Activated naive CD4-positive, alpha-beta T cell treated with anti-CD3 and anti-CD28 coated beads, Interleukin-2, amount 50 U/mL, for 24 hours (primary cell): ENCODE measurements around the gene FMNL2.
A peak's percentile ranks its signal among the peaks of the same experiment; 100 is the strongest.

Experiments used
- H3K27ac Mint-ChIP-seq: one replicate; pipeline ENCODE4 v1.8.0; 2021; ENCODE audit warnings: mild to moderate bottlenecking, mixed read lengths
- H3K27me3 Mint-ChIP-seq: one replicate; pipeline ENCODE4 v1.8.0; 2021; ENCODE audit warnings: mixed read lengths
- H3K36me3 Mint-ChIP-seq: one replicate; pipeline ENCODE4 v1.8.0; 2021; ENCODE audit warnings: mixed read lengths
- H3K4me1 Mint-ChIP-seq: one replicate; pipeline ENCODE4 v1.8.0; 2021; ENCODE audit warnings: mixed read lengths
- H3K4me3 Mint-ChIP-seq: one replicate; pipeline ENCODE4 v1.8.0; 2021; ENCODE audit warnings: mild to moderate bottlenecking, mixed read lengths
- H3K9me3 Mint-ChIP-seq: one replicate; pipeline ENCODE4 v1.8.0; 2021; ENCODE audit warnings: mixed read lengths

The FMNL2 gene

DNA sequence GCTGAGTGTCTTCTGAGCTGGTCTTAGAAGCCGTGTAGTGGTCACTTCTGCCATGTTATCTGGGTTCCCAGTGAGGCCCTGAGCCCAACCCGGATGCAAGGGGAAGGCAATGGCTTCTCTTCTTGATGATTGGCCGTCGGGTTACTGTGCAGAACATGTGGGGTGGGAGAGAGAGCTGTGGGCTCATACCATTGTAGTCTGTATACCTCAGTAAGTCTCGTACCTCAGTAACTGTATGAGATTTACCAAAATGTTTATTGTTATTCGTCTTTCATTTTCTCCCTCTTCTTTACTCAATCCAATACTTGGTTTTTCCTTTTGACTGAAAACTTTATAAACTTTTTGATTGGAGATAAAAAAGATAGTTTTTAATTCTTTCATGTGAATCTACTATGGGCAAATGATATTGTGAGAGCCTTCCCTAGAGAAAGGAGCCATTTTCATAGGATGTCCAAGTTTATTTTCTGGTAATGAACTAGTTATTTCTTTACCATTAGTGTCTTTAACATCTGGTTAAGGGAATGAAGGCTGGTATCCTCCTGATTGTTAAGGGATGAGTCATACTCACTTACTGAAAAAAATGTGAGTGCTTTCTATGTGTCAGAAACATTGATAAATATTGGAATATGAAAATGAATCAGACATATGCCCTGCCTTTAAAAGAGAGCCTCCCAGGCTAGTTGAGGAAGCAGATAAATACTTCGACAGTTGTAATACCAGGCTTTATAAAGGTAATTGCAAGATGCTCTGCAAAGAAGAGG lies 252.4 kb downstream of the FMNL2 start:
- Mint-ChIP-seq H3K27ac (no peak overlapping the region), H3K4me1 (no peaks in the 10 kb centered on the region), H3K4me3 (no peak overlapping the region), H3K36me3 (no peaks in the 10 kb centered on the region), H3K9me3 (no peaks in the 10 kb centered on the region), H3K27me3 (peaks cover 13% of the 10 kb centered on the region)

DNA sequence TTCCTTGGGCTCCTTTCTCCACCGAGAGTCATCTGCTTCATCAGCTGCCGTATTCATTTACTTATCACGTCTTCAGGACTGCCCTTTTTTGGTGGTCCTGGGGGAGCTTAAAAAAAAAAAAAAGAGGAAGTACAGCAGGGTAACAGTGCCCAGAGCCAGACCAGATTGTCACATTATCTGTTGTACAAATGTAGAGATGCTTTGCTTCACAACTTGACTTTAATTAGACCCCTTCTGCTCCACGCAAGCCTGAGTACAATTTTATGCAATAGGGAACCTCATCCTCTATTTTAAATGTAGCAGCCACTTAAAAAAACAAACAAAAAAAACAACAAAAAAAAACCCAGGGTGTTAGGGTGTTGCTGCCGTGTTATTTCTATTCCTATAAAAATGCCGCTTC lies 254.0 kb downstream of the FMNL2 start:
- no peaks in the 10 kb centered on the region for H3K9me3 Mint-ChIP-seq
- H3K27me3 Mint-ChIP-seq, result peaks cover 9% of the 10 kb centered on the region
- peak overlapping the region; percentile 36 for H3K27ac Mint-ChIP-seq
- no peaks in the 10 kb centered on the region for H3K36me3 Mint-ChIP-seq
- peaks cover 4% of the 10 kb centered on the region for H3K4me1 Mint-ChIP-seq
- no peak overlapping the region for H3K4me3 Mint-ChIP-seq

GRCh38 chr2:152594022-152594766 lies 259.2 kb downstream of the FMNL2 start:
- H3K27me3 Mint-ChIP-seq, result peaks cover 2% of the 10 kb centered on the region
- H3K27ac Mint-ChIP-seq, result no peak overlapping the region
- H3K4me1 Mint-ChIP-seq, result peaks cover 9% of the 10 kb centered on the region
- no peak overlapping the region for H3K4me3 Mint-ChIP-seq
- H3K9me3 Mint-ChIP-seq, result no peaks in the 10 kb centered on the region
- H3K36me3 Mint-ChIP-seq, result no peaks in the 10 kb centered on the region

DNA sequence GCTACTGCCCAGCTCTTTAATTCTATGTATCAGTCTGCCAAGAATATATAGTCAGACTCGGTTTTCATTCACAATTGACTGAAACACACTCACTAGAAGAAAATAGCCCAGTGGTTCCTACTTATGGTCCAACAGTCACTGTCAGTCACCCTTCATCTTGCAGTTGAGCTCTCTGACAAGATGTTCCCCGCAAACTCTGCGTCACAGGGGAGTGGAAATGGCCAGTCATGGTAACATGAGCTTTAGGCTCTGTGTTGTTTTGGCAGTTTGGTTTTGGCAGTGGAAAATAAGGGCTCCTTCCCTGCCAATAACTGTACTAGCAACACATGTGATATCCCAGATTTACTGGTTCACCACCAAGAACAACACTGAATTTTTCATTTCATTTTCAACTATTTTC lies 259.8 kb downstream of the FMNL2 start:
- Mint-ChIP-seq H3K4me1 (peaks cover 9% of the 10 kb centered on the region), H3K36me3 (no peaks in the 10 kb centered on the region), H3K4me3 (no peak overlapping the region), H3K27me3 (peaks cover 2% of the 10 kb centered on the region), H3K9me3 (no peaks in the 10 kb centered on the region), H3K27ac (no peak overlapping the region)

DNA sequence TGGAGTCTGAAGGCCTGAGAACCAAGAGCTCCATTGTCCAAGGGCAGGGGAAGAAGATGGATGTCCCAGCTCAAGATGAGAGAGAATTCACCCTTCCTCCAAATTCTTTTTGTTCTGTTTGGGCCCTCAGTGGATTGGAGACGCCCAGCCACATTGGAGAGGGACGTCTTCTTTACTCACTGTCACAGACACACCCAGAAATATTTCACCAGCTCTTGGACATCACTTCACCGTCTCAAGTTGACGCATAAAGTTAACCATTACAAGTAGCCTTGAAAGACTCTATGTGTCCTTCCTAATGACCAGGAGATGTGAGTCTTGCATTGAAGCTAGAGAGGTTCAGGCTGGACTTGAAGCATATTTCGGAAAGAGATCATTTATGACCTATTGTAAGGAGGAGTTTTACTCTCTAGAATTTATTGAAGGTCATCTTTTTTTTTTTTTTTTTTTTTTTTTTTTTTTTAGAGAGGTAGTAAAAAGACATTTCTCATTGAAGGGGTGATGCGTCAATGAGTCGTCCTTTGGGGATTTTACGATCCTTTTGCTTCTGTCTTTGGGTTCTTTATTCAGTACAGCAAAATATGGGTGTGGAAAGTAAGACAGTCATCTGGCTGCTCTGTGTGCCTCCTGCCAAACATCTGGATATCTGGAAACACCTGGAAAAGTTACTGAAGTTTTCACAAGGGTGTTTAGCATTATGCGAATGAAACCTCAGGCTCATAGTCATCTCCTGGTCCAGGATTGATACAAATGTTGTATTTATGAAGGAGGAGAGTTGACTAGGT lies 264.2 kb downstream of the FMNL2 start:
- Mint-ChIP-seq H3K9me3 (no peaks in the 10 kb centered on the region), H3K27me3 (peaks cover 1% of the 10 kb centered on the region), H3K4me1 (peaks cover 4% of the 10 kb centered on the region), H3K27ac (no peak overlapping the region), H3K4me3 (no peak overlapping the region), H3K36me3 (no peaks in the 10 kb centered on the region)

GRCh38 chr2:152600051-152600657 lies 265.2 kb downstream of the FMNL2 start:
- Mint-ChIP-seq H3K27ac (no peak overlapping the region), H3K4me1 (no peaks in the 10 kb centered on the region), H3K4me3 (no peak overlapping the region), H3K36me3 (no peaks in the 10 kb centered on the region), H3K27me3 (peaks cover 1% of the 10 kb centered on the region), H3K9me3 (no peaks in the 10 kb centered on the region)

GRCh38 chr2:152600697-152601096 lies 265.7 kb downstream of the FMNL2 start:
- Mint-ChIP-seq H3K36me3 (no peaks in the 10 kb centered on the region), H3K9me3 (no peaks in the 10 kb centered on the region), H3K27ac (no peak overlapping the region), H3K4me1 (no peaks in the 10 kb centered on the region), H3K4me3 (no peak overlapping the region), H3K27me3 (peaks cover 1% of the 10 kb centered on the region)

DNA sequence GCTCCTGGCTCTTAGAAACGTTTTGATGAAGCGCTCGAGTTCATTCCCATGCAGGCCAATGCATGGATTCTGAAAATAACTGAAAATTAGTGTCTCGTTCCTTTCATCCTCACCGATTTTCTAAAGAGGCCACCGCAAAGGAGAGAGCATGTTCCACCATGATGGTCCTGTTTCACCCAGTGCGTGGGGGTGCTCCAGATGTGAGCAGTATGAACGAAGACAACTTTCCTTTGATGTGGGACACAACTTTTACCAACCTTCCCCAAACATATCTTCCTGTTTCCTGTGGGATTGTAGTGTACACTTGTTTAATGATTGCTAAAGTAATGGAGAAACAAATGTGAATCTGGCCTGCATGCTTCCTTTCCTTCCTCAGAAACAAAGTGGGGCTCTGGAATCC lies 267.8 kb downstream of the FMNL2 start:
- no peaks in the 10 kb centered on the region for H3K4me1 Mint-ChIP-seq
- H3K36me3 Mint-ChIP-seq, result no peaks in the 10 kb centered on the region
- no peak overlapping the region for H3K27ac Mint-ChIP-seq
- H3K9me3 Mint-ChIP-seq, result no peaks in the 10 kb centered on the region
- no peaks in the 10 kb centered on the region for H3K27me3 Mint-ChIP-seq
- H3K4me3 Mint-ChIP-seq, result no peak overlapping the region

DNA sequence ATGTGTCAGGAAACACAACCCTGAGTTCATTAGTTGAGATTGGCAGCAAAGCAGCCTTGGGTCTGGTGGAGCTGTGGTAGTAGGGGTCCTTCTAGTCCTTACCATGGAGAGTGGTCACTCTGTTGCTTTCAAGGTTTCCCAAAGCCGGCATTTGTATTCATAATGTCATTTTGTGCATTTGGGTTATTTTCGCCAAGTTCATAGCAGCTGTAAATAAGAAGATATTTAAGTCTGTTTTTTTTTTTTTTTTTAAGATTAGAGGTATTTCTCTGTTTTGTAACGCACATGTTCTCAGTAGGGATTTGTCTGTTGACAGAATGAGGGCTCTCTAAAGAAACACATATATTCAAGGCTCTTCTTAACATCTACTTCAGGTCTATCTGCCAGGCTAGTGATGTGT lies 268.2 kb downstream of the FMNL2 start:
- Mint-ChIP-seq H3K27ac (no peak overlapping the region), H3K27me3 (no peaks in the 10 kb centered on the region), H3K36me3 (no peaks in the 10 kb centered on the region), H3K4me1 (no peaks in the 10 kb centered on the region), H3K9me3 (no peaks in the 10 kb centered on the region), H3K4me3 (no peak overlapping the region)

- Mint-ChIP-seq H3K27ac (no peak overlapping the region), H3K4me1 (no peaks in the 10 kb centered on the region), H3K27me3 (no peaks in the 10 kb centered on the region), H3K9me3 (no peaks in the 10 kb centered on the region), H3K4me3 (no peak overlapping the region), H3K36me3 (no peaks in the 10 kb centered on the region)
Observed at GRCh38 chr2:152606081-152606480, 271.1 kb downstream of the FMNL2 start.

DNA sequence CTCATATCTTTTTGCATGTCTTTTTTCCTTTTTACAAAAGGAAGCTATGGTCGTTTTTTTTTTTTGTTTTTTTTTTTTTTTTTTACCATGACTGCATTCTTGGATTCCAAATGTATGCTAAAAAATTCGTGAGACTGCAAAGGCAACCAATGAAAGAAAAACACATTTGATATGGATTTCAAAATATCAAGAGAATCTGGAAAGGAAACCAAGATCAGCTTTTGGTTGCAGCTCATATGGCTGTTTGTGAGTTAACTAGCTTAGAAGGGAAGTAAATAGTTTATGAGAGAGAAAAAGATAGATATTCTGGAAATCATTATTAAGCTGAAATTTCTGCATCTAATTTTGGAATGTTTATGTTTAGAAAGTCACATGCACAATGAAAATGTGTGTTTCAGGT lies 272.0 kb downstream of the FMNL2 start:
- peaks cover 4% of the 10 kb centered on the region for H3K4me1 Mint-ChIP-seq
- no peaks in the 10 kb centered on the region for H3K9me3 Mint-ChIP-seq
- no peaks in the 10 kb centered on the region for H3K27me3 Mint-ChIP-seq
- no peaks in the 10 kb centered on the region for H3K36me3 Mint-ChIP-seq
- H3K4me3 Mint-ChIP-seq, result no peak overlapping the region
- no peak overlapping the region for H3K27ac Mint-ChIP-seq

- H3K36me3 Mint-ChIP-seq, result no peaks in the 10 kb centered on the region
Observed at GRCh38 chr2:152607793-152608300, 272.9 kb downstream of the FMNL2 start.

DNA sequence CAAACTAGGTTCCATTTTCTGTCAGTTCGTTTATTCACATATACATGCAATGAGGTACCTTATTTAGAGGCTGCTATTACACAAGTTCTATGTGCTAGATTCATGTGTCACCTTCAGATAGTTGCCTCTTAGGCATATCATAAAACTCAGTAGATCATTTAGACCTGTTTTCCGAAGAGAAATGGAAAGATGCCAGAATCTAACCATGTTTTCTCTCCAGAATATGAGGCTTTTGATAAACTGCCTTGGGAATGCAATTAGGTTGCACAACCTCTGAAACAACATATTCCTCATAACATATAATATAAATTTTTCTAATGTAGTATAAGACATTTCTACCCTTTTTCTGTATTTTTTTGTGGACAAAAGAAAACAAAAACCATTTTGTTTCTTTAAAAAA lies 274.2 kb downstream of the FMNL2 start:
- peaks cover 4% of the 10 kb centered on the region for H3K4me1 Mint-ChIP-seq
- H3K27ac Mint-ChIP-seq, result no peak overlapping the region
- no peaks in the 10 kb centered on the region for H3K9me3 Mint-ChIP-seq
- no peak overlapping the region for H3K4me3 Mint-ChIP-seq
- H3K36me3 Mint-ChIP-seq, result no peaks in the 10 kb centered on the region
- H3K27me3 Mint-ChIP-seq, result no peaks in the 10 kb centered on the region

More at GRCh38 chr2:152607793-152608300, 272.9 kb downstream of the FMNL2 start:
- Mint-ChIP-seq H3K27ac (no peak overlapping the region), H3K9me3 (no peaks in the 10 kb centered on the region), H3K27me3 (no peaks in the 10 kb centered on the region), H3K4me3 (no peak overlapping the region), H3K4me1 (peaks cover 4% of the 10 kb centered on the region)

DNA sequence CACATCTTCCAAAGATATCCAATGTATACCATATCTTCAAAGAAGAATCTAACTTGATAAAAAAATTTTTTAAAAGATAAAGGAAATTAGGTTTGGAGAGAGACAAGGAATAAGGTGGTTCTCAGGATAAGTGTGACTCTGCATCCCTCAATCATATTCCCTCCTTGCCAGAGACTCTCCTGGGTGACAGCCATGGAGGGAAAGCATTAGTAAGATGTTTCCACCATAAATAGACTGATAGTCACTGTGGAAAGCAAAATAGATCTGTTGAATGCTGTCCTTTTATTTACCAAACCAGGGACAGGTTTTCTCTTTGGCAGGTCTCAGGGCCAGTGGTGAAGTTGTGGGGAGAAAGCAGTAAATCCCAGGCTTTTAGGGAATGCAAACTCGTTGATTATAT lies 274.7 kb downstream of the FMNL2 start:
- Mint-ChIP-seq H3K4me1 (peaks cover 4% of the 10 kb centered on the region), H3K4me3 (no peak overlapping the region), H3K27me3 (no peaks in the 10 kb centered on the region), H3K9me3 (no peaks in the 10 kb centered on the region), H3K36me3 (no peaks in the 10 kb centered on the region), H3K27ac (no peak overlapping the region)

DNA sequence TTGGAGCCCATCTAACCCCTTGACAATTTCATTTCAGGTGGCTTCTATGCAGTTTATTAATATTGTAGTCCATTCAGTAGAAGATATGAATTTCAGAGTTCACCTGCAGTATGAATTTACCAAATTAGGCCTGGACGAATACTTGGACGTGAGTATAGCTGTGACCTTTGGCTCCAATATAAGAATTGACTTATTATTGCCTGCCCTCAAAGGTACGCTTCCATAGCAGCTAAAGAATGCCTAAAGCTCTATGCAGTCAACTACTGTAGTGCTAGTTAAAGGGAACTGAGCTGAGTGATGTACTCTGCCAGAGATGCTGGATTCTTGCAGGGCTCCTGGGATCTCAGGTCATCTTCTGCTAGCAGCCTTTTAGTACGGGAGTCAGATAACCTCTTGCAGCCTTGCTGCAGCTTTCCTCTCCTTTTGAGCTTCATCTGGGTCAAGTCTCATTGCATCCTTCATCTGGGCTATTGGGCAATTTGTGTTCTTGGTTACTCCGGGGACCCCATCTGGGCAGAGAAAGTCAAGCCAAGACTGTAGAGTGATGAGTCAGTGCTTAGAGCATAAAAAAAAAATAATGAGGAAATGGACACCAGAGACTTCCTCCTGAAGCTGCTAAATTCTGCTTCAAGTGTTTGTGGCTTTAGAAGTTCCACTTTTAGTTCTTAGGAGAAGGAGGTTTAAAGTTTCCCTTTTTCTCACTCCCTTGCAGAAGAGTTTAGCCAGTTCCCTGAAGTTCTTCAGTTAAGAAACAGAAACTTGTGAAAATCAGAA lies 276.7 kb downstream of the FMNL2 start:
- Mint-ChIP-seq H3K27ac (no peak overlapping the region), H3K9me3 (no peaks in the 10 kb centered on the region), H3K4me3 (no peak overlapping the region), H3K4me1 (peaks cover 4% of the 10 kb centered on the region), H3K27me3 (no peaks in the 10 kb centered on the region), H3K36me3 (no peaks in the 10 kb centered on the region)
